ENCODE results near the gene OR4K5. TPM values are rescaled to one million over a fixed set of nuclear protein-coding genes. Genes with fewer than 3 reads are reported as not detected.
"Not testable (repeated sequence)": the region's sequence is repeated elsewhere in the genome, so short reads cannot be mapped to it uniquely, and the experiment has no call there.

The OR4K5 gene, protein sequence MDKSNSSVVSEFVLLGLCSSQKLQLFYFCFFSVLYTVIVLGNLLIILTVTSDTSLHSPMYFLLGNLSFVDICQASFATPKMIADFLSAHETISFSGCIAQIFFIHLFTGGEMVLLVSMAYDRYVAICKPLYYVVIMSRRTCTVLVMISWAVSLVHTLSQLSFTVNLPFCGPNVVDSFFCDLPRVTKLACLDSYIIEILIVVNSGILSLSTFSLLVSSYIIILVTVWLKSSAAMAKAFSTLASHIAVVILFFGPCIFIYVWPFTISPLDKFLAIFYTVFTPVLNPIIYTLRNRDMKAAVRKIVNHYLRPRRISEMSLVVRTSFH
- polyA plus RNA-seq (ENCODE audit: insufficient read length in 4 of 4) = not detected

DNA sequence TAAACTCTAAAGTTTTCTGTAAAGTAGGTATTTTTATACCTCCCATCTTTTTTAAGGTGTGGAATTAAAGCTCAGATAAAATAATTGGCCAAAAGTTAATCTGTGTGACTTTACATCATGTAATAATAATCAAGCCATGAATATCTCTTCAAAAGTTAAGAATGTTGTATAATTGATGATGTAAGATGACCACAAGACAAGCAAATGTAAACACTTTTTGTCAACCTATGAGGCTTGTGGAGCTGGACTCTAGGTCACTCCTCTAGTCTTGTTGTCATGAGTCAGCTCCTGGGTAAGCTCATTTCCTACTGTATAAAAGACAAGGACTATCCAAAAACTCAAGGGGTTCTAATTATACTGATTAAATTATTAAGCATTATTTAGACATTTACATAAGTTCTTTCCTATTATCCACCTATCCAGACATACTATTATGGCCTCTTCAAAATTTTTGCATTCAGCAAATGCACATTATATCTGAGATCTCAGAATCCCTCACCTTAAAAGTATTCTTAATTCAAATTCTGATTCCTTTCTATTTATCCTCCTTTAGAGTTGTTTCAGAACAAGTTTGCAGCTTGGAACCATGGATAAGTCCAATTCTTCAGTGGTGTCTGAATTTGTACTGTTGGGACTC is at the start of gene OR4K5:
Gene OR4K5 (plus strand): TSS at position 587 of the 637 bp plus-strand sequence. CDS start 0 bp downstream, at position 587.
- no peak for DNase-seq (ENCODE audit: low read depth in 4 of 4, low spot score in 3 of 4)

- no peak for DNase-seq (ENCODE audit: low read depth in 4 of 4, low spot score in 3 of 4)
These were observed 47.2 kb upstream of the OR4K5 start for GRCh38 chr14:19873178-19873577.

GRCh38 chr14:19874842-19875241 is 45.6 kb upstream of the OR4K5 start, which contains the start of gene OR4K2:
Gene OR4K2, plus strand, starts transcription at chr14:19875142. Its CDS starts 1,126 bp downstream, at chr14:19876268.
- no peak for DNase-seq (ENCODE audit: low read depth in 4 of 4, low spot score in 3 of 4)

DNA sequence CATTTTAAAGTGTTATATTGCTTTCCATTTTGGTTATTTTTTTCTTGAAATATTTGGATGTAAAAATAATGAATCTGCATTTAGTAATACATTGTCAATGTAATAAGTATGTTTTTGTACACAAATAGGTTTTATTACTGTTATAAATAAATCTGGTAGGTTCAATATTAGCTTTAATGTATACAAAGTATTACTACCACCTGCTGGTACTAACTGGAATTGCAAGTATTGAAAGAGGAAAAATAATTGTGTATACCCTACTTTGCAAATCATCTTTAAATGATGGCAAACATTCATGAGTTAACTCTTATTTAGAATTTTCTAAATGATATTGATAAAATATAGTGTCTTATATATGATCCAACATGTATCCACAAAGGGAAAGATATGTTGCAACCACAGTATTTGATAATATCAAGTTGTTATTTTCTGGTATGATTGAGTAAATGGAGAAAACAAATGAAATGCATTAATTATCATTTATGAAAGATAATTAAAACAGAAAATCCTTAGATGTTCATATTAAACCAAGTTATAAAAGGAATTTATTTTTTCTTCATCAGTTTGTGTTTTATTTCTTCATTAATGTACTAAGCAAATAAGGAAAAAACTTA is 42.3 kb upstream of the OR4K5 start:
- no peak for DNase-seq (ENCODE audit: low read depth in 4 of 4, low spot score in 3 of 4)

- no peak for DNase-seq (ENCODE audit: low read depth in 4 of 4, low spot score in 3 of 4)
These were observed 25.1 kb upstream of the OR4K5 start for GRCh38 chr14:19895282-19895681.

- no peak for DNase-seq (ENCODE audit: low read depth in 4 of 4, low spot score in 3 of 4)
These were observed 19.4 kb upstream of the OR4K5 start for GRCh38 chr14:19900999-19901398.

DNA sequence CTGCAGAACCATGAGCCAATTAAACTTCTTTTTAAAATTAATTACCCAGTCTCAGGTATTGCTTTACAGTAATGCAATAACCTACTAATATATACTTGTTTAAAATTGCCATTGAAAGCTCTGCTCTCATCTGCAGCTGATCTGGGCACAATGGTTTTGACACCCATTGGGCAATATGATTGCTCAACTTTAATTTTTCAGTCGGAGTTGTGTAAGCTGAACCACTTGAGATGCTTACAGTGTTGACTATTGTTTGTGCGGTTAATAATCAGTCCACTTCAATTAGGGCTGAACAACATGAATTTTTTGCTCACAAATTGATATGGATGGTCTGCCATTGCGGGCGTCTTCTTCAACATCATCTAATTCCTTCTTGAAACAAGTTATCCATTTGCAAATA is 18.0 kb upstream of the OR4K5 start:
- DNase-seq (ENCODE audit: low read depth in 4 of 4, low spot score in 3 of 4) = no peak

DNA sequence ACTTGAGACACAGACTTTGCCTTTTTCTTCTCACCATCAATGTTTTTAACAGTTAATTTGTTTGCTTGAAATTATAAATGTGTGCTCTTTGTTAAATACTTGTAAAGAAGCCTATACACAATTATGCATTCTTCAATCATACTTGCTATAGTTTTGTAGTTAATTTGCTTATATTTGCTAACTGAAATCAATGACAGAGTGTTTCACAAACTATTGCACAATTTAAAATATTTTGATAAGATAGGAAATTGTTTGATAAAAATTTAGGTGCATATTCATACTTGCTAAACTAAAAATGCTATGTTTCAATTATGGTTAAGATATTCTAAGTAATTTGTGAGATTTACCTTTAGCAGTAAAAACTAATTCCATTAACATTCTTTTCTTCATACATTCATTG is 13.7 kb upstream of the OR4K5 start:
- no peak for DNase-seq (ENCODE audit: low read depth in 4 of 4, low spot score in 3 of 4)

GRCh38 chr14:19911114-19911513 is 9.3 kb upstream of the OR4K5 start:
- no peak for DNase-seq (ENCODE audit: low read depth in 4 of 4, low spot score in 3 of 4)

DNA sequence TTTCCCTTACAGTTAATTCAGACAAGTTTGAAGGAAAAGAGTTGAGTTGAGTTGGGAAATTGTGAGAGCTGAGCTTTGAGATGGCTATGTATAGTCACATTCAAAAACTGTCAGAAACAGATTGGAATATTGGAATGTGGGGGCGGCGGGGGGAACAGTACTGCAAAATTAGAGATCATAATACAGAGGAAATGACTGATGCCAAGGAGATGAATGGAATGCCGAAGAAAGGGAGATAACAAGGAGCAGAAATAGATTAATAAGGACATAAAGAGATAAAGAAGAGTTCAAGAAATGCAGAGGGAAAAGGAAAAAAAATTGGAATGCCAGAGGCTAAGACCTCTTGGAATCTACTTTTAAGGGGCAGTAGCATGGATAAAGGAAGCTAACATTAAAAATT is 3.2 kb upstream of the OR4K5 start:
- DNase-seq (ENCODE audit: low read depth in 4 of 4, low spot score in 3 of 4) = no peak

- DNase-seq (ENCODE audit: low read depth in 4 of 4, low spot score in 3 of 4) = no peak
These were observed 2.4 kb upstream of the OR4K5 start for GRCh38 chr14:19917955-19918518.

DNA sequence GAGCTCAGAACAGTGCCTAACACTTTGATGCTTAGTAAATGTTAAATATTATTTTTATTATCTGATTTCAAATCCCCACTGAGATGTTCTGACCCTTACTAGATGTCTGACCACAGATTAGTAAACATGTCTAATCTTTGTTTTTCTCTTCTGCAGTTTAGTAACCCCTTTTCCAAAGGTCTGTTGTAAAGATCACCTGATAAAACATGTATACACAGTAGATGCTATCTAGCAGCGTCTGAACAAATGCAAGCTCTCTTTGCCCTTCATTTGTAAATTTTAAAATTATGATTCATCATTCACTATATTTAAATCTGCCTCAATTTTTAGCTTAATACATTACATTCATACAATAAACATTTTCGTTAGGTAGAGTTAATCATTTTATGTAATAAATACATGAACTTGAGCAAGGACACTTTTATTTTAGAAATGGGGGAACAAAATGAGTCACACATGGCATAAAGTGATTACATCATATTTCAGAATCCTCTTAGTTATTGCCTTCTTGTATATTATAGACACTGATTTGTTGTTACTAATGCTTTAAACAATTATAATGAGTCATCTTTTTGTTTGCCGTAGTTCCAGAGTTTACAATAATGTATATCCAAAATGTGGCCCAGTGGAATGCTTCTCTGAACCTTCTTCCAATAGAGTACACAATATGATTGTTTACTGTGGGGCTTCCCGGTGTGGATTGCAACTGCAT is 1.7 kb upstream of the OR4K5 start:
- DNase-seq (ENCODE audit: low read depth in 4 of 4, low spot score in 3 of 4) = no peak

- DNase-seq (ENCODE audit: low read depth in 4 of 4, low spot score in 3 of 4) = no peak
These were observed 10.2 kb downstream of the OR4K5 start, which contains the start of gene OR4K1 for GRCh38 chr14:19930617-19931016. Gene OR4K1, plus strand, starts transcription at chr14:19930917. Its CDS starts 4,750 bp downstream, at chr14:19935667.

- DNase-seq (ENCODE audit: low read depth in 4 of 4, low spot score in 3 of 4) = no peak
These were observed 21.3 kb downstream of the OR4K5 start for GRCh38 chr14:19941668-19942067.

DNA sequence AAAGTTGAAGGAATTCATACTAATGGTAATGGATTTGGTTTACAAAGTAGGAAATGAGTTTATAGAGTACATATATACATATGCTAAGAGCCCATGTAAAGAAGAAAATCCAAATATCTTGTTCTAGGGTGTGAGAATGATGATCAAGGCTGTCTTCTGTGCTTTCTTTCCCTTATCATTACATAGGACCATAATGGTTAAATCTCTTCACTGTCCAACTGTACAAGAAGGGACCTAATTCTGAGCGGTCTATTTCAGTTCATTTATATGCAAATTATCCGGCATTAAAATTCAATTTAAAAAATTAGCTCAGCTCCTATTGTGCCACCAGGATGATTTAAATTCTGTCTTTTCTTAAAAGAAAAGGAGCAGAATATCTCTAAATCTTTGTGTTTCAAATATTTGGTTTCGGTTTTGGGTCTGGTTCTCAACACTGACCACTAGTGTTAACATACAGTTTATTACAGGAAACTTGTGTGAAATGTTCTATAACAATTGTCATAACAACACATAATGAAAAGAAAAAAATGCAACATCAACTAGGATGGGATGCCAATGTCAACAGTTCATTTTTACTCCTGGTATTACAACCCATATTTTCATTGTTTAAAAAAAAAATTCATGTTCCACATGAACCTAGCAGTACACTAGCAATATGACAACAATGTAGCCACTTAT is 27.1 kb downstream of the OR4K5 start:
- no peak for DNase-seq (ENCODE audit: low read depth in 4 of 4, low spot score in 3 of 4)

- no peak for DNase-seq (ENCODE audit: low read depth in 4 of 4, low spot score in 3 of 4)
These were observed 28.8 kb downstream of the OR4K5 start for GRCh38 chr14:19949218-19949617.

DNA sequence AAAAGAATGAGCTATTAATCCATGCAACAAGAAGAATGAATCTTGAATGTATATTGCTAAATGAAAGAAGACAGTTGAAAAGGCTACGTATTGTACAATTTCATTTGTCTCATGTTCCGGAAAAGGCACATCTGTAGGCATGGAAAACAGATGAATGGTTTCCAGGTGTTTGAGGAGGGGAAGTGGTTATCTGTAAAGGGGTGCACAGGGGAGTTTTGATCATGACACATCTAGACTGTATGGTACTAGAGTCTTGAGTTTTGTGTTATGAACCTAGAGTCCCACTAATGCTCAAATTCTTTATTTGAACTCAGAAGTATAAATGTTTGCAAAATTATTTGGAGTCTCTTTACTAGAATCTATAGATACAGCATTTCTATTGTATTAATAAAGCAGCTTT is 49.3 kb downstream of the OR4K5 start:
- DNase-seq (ENCODE audit: low read depth in 4 of 4, low spot score in 3 of 4) = not testable (repeated sequence)

Data from right renal pelvis (tissue), 4 donors.